GM06990 (cell line): ENCODE results near the gene NUAK1.

Source experiments
- DNase-seq: peaks from one replicate; pipeline ENCODE4 v3.0.0-alpha.2; 2011; ENCODE audit not compliant: insufficient read length; ENCODE audit errors: extremely low read depth
- H3K27me3 ChIP-seq: replicated peaks from 2 replicates; pipeline ENCODE4 v1.6.0; 2011; ENCODE audit warnings: low read length; ENCODE audit not compliant: control insufficient read depth, insufficient read depth
- H3K36me3 ChIP-seq: 2 replicates; pipeline ENCODE4 v1.5.1; 2011; ENCODE audit warnings: low read length; ENCODE audit not compliant: control insufficient read depth, insufficient read depth
- H3K4me3 ChIP-seq: replicated peaks from 2 replicates; pipeline ENCODE4 v1.5.1; 2011; ENCODE audit warnings: low read depth, mild to moderate bottlenecking, control low read depth, low read length
- CTCF ChIP-seq: IDR thresholded peaks from 2 replicates; pipeline ENCODE4 v1.5.1; 2011; ENCODE audit warnings: low read length, control low read depth, mild to moderate bottlenecking, inconsistent platforms; ENCODE audit not compliant: insufficient read depth, poor library complexity, severe bottlenecking

Gene NUAK1

GRCh38 chr12:106086696-106087095 is 52.1 kb downstream of the NUAK1 start:
- TF ChIP-seq CTCF: no peak
- Histone ChIP-seq H3K4me3 (no peak overlapping the region), H3K27me3 (no peaks in the 10 kb centered on the region; the same call in 1 of the 2 replicates), H3K36me3 (no peaks in the 10 kb centered on the region)
- DNase-seq: no peak

- no peak for DNase-seq
These were observed 53.5 kb downstream of the NUAK1 start for GRCh38 chr12:106085213-106085612.

GRCh38 chr12:106084759-106085158 is 54.0 kb downstream of the NUAK1 start:
- Histone ChIP-seq H3K27me3 (no peaks in the 10 kb centered on the region; the same call in 1 of the 2 replicates), H3K36me3 (no peaks in the 10 kb centered on the region), H3K4me3 (no peak overlapping the region)
- DNase-seq: no peak
- TF ChIP-seq CTCF: no peak

More at GRCh38 chr12:106085213-106085612, 53.5 kb downstream of the NUAK1 start:
- TF ChIP-seq CTCF: no peak
- no peaks in the 10 kb centered on the region; the same call in 1 of the 2 replicates for H3K27me3 ChIP-seq
- no peak overlapping the region for H3K4me3 ChIP-seq
- no peaks in the 10 kb centered on the region for H3K36me3 ChIP-seq

GRCh38 chr12:106084014-106084671 is 54.6 kb downstream of the NUAK1 start:
- no peak for DNase-seq
- no peaks in the 10 kb centered on the region for H3K27me3 ChIP-seq
- H3K36me3 ChIP-seq: no peaks in the 10 kb centered on the region
- no peak for TF ChIP-seq CTCF
- H3K4me3 ChIP-seq: no peak overlapping the region

GRCh38 chr12:106082216-106083175 is 56.3 kb downstream of the NUAK1 start:
- TF ChIP-seq CTCF: no peak
- DNase-seq: no peak
- H3K36me3 ChIP-seq: no peaks in the 10 kb centered on the region
- H3K4me3 ChIP-seq: no peak overlapping the region
- no peaks in the 10 kb centered on the region for H3K27me3 ChIP-seq
